Neutrophil (primary cell): ENCODE data around the gene PEX13.
"Not testable (repeated sequence)": the region's sequence is repeated elsewhere in the genome, so short reads cannot be mapped to it uniquely, and the experiment has no call there.

Source experiments
- H3K27ac ChIP-seq: fragments of 200-600 bp; sonication (generic); 2 replicates; pipeline ENCODE4 v1.5.1; 2016; ENCODE audit warnings: mild to moderate bottlenecking, moderate library complexity
- H3K27me3 ChIP-seq: fragments of 200-600 bp; sonication (generic); 2 replicates; pipeline ENCODE4 v1.6.0; 2016; ENCODE audit warnings: mild to moderate bottlenecking
- H3K36me3 ChIP-seq: fragments of 200-600 bp; sonication (generic); 2 replicates; pipeline ENCODE4 v1.5.1; 2017
- H3K4me1 ChIP-seq, 2 experiments: fragments of 200-600 bp in 1 of 2; sonication (generic) in 1 of 2; 1 replicate in 1 of 2; 2 replicates in 1 of 2; pipeline versions ENCODE4 v1.5.1 to v1.6.1; 2013 to 2016; ENCODE audit warnings: low read depth in 1 of 2, low read length in 1 of 2, mild to moderate bottlenecking in 1 of 2, moderate library complexity in 1 of 2; ENCODE audit not compliant: control insufficient read depth in 1 of 2, insufficient read depth in 1 of 2
- H3K4me3 ChIP-seq, 2 experiments: fragments of 200-600 bp in 1 of 2; sonication (generic) in 1 of 2; 1 replicate in 1 of 2; 2 replicates in 1 of 2; pipeline ENCODE4 v1.5.1; 2013 to 2016; ENCODE audit warnings: low read depth in 1 of 2, low read length in 1 of 2, mild to moderate bottlenecking in 1 of 2, moderate library complexity in 1 of 2
- H3K9me3 ChIP-seq: fragments of 200-600 bp; sonication (generic); 2 replicates; pipeline ENCODE4 v1.5.1; 2016
- CTCF ChIP-seq: fragments of 200-600 bp; sonication (generic); IDR thresholded peaks from 2 replicates; pipeline ENCODE4 v1.5.1; 2016; ENCODE audit warnings: antibody characterized with exemption

The PEX13 gene

GRCh38 chr2:60976875-60977561 is 40.5 kb upstream of the PEX13 start:
- Histone ChIP-seq H3K27me3 (no peaks in the 10 kb centered on the region), H3K9me3 (no peaks in the 10 kb centered on the region), H3K36me3 (no peaks in the 10 kb centered on the region), H3K4me1 (peaks cover 10 to 12% of the 10 kb centered on the region in 2 experiments), H3K27ac (no peak overlapping the region), H3K4me3 (no peak overlapping the region)
- no peak for TF ChIP-seq CTCF

DNA sequence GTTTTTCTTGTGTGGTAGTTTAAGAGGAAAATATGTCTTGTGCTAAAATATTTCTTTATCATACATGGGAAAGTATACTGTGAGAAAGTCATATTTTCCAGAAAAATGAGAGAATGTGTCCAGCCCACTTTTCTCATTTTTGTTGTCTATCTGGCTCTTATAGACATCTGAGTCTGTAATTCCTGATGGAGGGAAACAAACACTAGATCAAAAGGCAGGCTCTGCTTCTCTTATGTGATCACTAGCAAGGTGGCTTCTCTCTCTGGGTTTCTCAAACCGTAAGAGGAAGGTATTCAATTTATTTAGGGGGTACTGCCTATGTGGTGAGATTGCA is 40.0 kb upstream of the PEX13 start:
- Histone ChIP-seq H3K9me3 (no peaks in the 10 kb centered on the region), H3K4me1 (peaks cover 10 to 12% of the 10 kb centered on the region in 2 experiments), H3K27me3 (no peaks in the 10 kb centered on the region), H3K36me3 (no peaks in the 10 kb centered on the region), H3K4me3 (no peak overlapping the region), H3K27ac (no peak overlapping the region)
- TF ChIP-seq CTCF: no peak

DNA sequence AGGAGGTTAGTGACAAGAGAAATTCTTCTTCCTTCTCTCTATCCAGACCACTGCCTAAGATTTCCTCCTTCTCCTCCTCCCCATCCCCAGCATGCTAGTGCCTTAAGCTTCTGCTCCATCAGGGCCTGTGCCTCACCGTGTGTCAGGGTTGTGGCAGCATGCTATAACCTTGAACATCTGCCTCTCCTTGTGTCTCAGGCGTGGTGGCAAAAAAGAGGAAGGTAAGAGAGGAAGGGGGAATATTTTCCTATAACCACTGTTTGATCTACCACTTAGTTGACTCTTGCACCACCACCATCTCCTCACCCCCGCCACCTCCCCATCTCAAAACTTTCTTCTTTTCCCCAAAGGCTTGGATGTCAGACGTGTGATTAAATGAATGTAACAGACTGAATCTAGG is 38.3 kb upstream of the PEX13 start:
- Histone ChIP-seq H3K36me3 (no peaks in the 10 kb centered on the region), H3K27me3 (no peaks in the 10 kb centered on the region), H3K9me3 (no peaks in the 10 kb centered on the region), H3K4me1 (peaks cover 10 to 14% of the 10 kb centered on the region in 2 experiments), H3K27ac (peak overlapping the region; percentile 32), H3K4me3 (no peak overlapping the region)
- no peak for TF ChIP-seq CTCF

- Histone ChIP-seq H3K9me3 (no peaks in the 10 kb centered on the region), H3K27me3 (no peaks in the 10 kb centered on the region), H3K27ac (no peak overlapping the region), H3K4me3 (no peak overlapping the region), H3K36me3 (no peaks in the 10 kb centered on the region), H3K4me1 (peaks cover 20 to 24% of the 10 kb centered on the region in 2 experiments)
- no peak for TF ChIP-seq CTCF
These were observed 37.3 kb upstream of the PEX13 start for GRCh38 chr2:60980071-60980815.

DNA sequence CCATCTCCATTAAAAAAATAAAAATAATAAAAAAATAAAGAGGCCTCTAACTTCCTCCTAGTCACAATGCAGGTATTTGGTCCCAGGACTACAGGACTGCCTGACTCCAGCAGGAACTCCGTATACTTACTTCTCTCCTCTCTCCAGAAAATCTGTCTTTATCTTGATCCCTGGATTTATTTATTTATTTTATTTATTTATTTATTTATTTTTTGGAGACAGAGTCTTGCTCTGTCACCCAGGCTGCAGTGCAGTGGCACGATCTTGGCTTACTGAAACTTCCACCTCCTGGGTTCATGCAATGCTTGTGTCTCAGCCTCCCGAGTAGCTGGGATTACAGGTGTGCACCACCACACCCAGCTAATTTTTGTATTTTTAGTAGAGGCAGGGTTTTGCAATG is 35.5 kb upstream of the PEX13 start:
- not testable (repeated sequence) for H3K27me3 ChIP-seq, H3K36me3 ChIP-seq, H3K27ac ChIP-seq, H3K9me3 ChIP-seq, H3K4me3 ChIP-seq
- H3K4me1 ChIP-seq: peaks cover 29 to 34% of the 10 kb centered on the region in 2 experiments

- Histone ChIP-seq H3K27me3 (no peaks in the 10 kb centered on the region), H3K9me3 (no peaks in the 10 kb centered on the region), H3K4me1 (peaks cover 27 to 30% of the 10 kb centered on the region in 2 experiments), H3K36me3 (no peaks in the 10 kb centered on the region), H3K4me3 (peak overlapping the region in 1 of 2 experiments; percentile 10), H3K27ac (peak overlapping the region; percentile 66)
- no peak for TF ChIP-seq CTCF
These were observed 32.8 kb upstream of the PEX13 start for GRCh38 chr2:60984720-60985119.
